ENCODE results near the gene ARFRP1.

ARFRP1 gene

DNA sequence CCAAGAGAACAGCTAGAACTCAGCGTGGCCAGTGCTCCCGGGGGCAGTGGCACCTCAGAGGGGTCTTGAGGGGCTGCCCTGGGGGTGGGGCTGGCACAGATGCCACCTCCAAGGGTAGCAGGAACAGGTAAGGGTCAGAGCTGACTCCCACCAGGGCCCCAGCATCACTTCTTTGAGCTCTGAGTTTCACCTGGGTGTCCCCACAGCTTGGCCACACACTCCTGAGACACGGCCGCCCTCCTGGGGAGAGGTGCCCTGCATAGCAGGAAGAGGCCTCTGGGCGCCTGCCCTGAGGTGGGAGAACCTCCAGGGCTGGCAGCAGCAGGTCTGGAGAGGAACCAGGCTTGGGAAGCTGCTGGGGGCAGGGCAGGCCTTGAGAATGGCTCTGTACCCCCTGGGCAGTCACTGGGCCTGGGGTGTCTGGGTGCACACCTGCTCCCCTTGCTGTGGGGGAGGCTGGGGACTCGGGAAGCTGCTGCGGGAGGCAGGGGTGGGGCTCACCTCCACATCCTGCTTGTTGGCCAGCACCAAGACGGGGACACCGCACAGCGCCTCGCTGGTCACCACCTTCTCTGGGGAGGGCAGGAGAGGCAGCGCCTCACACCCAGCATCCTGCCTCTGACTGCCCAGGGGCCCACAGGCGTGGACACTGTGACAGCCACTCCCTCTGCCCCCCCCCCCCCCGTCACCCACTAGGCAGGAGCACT, 6.3 kb downstream of the ARFRP1 start:
- no peak for DNase-seq

GRCh38 chr20:63701051-63701328, 6.8 kb downstream of the ARFRP1 start:
- no peak for DNase-seq

- DNase-seq, result no peak
These were observed 7.4 kb downstream of the ARFRP1 start for GRCh38 chr20:63700199-63701050.

- DNase-seq, result no peak
These were observed 8.1 kb downstream of the ARFRP1 start for GRCh38 chr20:63699466-63700198.

- no peak for DNase-seq
These were observed 8.9 kb downstream of the ARFRP1 start for GRCh38 chr20:63698739-63699465.

- no peak for DNase-seq
These were observed 9.8 kb downstream of the ARFRP1 start for GRCh38 chr20:63697868-63698545.

GRCh38 chr20:63697357-63697867, 10.4 kb downstream of the ARFRP1 start:
- DNase-seq, result no peak

GRCh38 chr20:63696628-63697356, 11.0 kb downstream of the ARFRP1 start, which contains the start of gene TNFRSF6B:
TNFRSF6B (plus strand) TSS chr20:63696652; CDS start chr20:63696768, 116 bp downstream.
- no peak for DNase-seq

DNA sequence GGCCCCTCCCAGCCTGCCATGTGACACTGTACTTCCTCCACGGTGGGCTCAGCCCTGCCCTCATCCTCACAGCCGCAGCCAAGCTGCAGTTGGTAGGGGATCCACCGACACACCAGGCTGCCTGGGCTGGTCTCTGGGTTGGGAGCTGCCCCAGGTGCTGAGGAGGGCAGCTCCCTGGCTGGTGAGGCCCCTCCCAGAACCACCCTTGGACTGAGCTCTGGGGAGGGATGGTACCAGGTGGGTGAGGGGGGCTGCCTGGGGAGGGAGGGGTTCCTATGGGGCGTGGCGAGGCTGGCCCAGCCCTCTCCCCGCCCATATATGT, 11.5 kb downstream of the ARFRP1 start:
- no peak for DNase-seq

GRCh38 chr20:63695424-63696305, 12.1 kb downstream of the ARFRP1 start:
- no peak for DNase-seq

- no peak for DNase-seq
These were observed 13.0 kb downstream of the ARFRP1 start for GRCh38 chr20:63694584-63695423.

DNA sequence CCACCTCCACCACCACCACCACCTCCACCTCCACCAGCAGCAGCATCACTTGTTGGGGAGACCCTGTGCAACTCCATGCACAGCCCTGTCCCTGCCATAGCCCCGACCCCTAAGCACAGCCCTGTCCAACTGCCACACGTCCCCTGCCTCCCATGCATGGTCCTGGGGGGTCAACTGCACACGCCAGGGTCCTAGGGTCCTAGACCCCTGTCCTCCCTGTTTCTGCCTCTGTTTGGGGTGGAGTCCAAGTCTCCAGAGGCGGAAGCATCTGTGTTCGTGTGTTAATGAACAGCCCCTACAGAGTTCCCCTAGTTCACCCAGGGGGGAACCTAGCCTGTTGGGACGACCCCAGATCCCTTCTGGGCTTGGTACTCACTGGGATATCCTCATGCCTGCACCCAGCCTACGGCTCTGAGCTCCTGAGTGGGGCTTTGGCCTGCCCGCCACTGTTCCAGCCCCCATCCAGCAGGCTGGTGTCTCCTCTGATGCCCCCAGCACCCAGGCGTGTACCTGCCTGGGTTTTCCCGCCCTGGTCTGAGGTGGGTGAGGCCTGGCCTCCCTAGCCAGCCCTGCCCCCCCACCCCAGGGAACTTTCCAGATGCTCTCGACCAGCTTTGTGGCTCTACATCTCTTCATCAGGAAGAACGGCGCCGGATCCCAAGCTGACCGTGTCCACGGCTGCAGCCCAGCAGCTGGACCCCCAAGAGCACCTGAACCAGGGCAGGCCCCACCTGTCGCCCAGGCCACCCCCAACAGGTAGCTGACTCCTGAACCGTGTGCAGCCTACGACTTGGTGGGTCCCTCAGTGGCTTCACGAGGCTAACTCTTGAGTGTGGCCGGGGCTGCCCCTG, 13.8 kb downstream of the ARFRP1 start:
- no peak for DNase-seq

DNA sequence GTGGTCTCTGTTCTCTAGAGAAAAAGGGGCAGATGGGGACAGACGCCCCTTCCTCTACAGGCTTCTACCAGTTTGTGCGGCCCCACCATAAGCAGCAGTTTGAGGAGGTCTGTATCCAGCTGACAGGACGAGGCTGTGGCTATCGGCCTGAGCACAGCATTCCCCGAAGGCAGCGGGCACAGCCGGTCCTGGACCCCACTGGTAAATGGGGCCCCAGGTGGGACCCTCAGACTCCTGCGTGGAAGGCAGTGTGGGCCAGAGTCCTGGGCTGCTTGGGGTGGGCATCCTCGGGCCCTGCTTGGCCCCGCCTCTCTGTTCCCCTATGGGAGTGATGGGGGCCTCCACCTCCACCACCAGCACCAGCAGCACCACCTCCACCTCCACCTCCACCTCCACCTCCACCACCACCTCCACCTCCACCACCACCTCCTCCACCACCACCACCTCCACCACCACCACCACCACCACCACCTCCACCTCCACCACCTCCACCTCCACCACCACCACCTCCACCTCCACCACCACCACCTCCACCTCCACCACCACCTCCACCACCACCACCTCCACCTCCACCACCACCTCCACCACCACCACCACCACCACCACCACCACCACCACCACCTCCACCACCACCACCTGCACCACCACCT, 14.6 kb downstream of the ARFRP1 start:
- DNase-seq, result no peak

GRCh38 chr20:63692436-63693082, 15.2 kb downstream of the ARFRP1 start:
- no peak for DNase-seq

GRCh38 chr20:63691711-63692435, 15.9 kb downstream of the ARFRP1 start:
- DNase-seq, result no peak

- DNase-seq, result no peak
These were observed 16.7 kb downstream of the ARFRP1 start for GRCh38 chr20:63690898-63691710.

Data from NCI-H1048 (cell line).